ENCODE measurements around the gene MAPK11. TPM values are rescaled to one million over a fixed set of nuclear protein-coding genes. Genes with fewer than 3 reads are reported as not detected.
A peak's percentile ranks its signal among the peaks of the same experiment; 100 is the strongest.

Gene MAPK11
- total RNA-seq, 1 experiment from 2014 or later: 5.5 TPM

DNA sequence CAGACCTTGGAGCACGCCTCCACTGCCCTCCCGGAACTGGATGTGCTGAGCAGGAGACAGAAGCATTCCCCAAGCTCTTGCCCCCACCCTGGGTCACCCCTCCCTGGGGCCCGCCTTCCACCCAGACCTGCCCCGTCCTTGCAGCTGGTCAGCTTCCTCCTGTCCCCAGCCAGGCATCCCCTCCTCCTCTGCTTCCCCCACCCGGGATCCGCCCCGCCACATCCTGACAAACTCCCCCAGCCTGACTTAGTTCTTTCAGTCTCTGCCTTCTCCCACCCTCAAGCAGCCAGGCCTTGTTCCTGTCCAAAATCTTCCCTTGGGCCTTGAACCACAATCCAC is 38.4 kb upstream of the MAPK11 start:
- peaks cover 42% of the 10 kb centered on the region for H3F3A ChIP-seq (ENCODE audit: insufficient read depth, low read depth)
- peaks cover 27% of the 10 kb centered on the region for H3K4me1 ChIP-seq (replicated peaks; ENCODE audit: insufficient read depth)
- no peak overlapping the region for H3K4me3 ChIP-seq
- ChIA-PET POLR2A (ENCODE audit: unreplicated experiment) (no interaction called here), CTCF (no interaction called here)
- H3K36me3 ChIP-seq (ENCODE audit: low read depth): no peaks in the 10 kb centered on the region
- no peaks in the 10 kb centered on the region for H3K9me2 ChIP-seq (ENCODE audit: insufficient read depth)
- BruUV-seq (replicated peaks): no TSS peak
- TF ChIP-seq, protein P1, sequence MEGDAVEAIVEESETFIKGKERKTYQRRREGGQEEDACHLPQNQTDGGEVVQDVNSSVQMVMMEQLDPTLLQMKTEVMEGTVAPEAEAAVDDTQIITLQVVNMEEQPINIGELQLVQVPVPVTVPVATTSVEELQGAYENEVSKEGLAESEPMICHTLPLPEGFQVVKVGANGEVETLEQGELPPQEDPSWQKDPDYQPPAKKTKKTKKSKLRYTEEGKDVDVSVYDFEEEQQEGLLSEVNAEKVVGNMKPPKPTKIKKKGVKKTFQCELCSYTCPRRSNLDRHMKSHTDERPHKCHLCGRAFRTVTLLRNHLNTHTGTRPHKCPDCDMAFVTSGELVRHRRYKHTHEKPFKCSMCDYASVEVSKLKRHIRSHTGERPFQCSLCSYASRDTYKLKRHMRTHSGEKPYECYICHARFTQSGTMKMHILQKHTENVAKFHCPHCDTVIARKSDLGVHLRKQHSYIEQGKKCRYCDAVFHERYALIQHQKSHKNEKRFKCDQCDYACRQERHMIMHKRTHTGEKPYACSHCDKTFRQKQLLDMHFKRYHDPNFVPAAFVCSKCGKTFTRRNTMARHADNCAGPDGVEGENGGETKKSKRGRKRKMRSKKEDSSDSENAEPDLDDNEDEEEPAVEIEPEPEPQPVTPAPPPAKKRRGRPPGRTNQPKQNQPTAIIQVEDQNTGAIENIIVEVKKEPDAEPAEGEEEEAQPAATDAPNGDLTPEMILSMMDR (conservative IDR thresholded peaks at IDR 0.05): no peak
- no peak for TF ChIP-seq EZH2 (IDR thresholded peaks at IDR 0.05; ENCODE audit: low read depth)
- H3K4me2 ChIP-seq: no peak overlapping the region
- H3K27me3 ChIP-seq (ENCODE audit: insufficient read depth, low read depth): no peaks in the 10 kb centered on the region
- intact Hi-C loops (cut with micrococcal nuclease; ENCODE audit: unreplicated experiment): loop anchor here (5.0 kb wide), 1 partner anchor 36 kb away; the partner anchor contains the start of gene MAPK11
- no peak overlapping the region for H3K27ac ChIP-seq
- H2AFZ ChIP-seq: no peak overlapping the region
- no peaks in the 10 kb centered on the region for H3K9me3 ChIP-seq (ENCODE audit: insufficient read depth, low read depth)
- H3K79me2 ChIP-seq (ENCODE audit: low read depth): peaks cover 35% of the 10 kb centered on the region
- peak in 1 of 2 experiments; percentile 62 for DNase-seq
- H4K20me1 ChIP-seq (ENCODE audit: insufficient read depth): peaks cover 13% of the 10 kb centered on the region

DNA sequence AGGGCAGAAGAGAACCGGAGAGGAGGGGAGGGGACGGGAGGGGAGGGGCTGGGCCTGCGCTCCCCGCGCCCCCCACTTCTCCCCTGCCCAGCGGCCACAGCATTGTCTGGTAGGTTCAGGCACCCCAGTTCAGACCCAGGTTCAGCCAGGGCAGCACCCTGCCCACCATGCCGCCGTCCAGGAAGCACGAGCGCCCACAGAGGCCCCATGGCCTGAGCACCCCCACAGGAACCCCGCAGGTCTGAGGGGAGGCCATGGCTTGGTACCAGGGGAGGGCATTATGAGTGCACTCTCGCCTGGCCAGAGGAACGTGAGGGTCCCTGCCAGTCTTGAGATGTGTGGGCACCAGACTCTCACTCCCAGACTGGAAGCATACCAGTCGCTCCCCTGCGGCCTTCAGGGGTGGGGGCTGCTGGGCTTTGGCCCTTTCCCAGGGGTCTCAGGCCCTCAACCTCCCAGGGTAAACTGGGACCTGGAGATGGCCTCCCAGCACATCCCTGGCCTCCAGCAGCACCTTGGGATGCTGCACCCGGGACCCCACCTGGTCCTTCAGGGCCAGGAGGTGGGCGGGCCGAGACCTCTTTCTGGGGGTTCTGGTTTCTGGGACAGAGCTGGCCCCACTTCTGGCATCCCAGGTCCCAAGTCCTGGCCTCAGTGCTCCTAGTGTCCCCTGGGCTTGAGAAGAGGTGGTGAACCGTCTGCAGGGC is 37.9 kb upstream of the MAPK11 start:
- TF ChIP-seq, protein P1 (conservative IDR thresholded peaks at IDR 0.05): no peak
- TF ChIP-seq EZH2 (IDR thresholded peaks at IDR 0.05; ENCODE audit: low read depth): no peak
- POLR2A ChIA-PET (ENCODE audit: unreplicated experiment): interaction anchor here (0.6 kb wide), 2 partner anchors 15 to 104 kb away, joined by 3 to 27 read pairs; no protein-coding TSS in a partner anchor
- CTCF ChIA-PET: no interaction called here
- Histone ChIP-seq H3K27me3 (ENCODE audit: insufficient read depth, low read depth) (no peaks in the 10 kb centered on the region), H3K36me3 (ENCODE audit: low read depth) (peaks cover 2% of the 10 kb centered on the region; the same call in 1 of the 2 replicates), H3K4me2 (no peak overlapping the region), H3K27ac (no peak overlapping the region), H3K4me1 (replicated peaks; ENCODE audit: insufficient read depth) (peaks cover 32% of the 10 kb centered on the region), H2AFZ (no peak overlapping the region), H3K79me2 (ENCODE audit: low read depth) (peaks cover 40% of the 10 kb centered on the region), H3K9me3 (ENCODE audit: insufficient read depth, low read depth) (no peaks in the 10 kb centered on the region), H3F3A (ENCODE audit: insufficient read depth, low read depth) (peaks cover 44% of the 10 kb centered on the region), H3K4me3 (no peak overlapping the region), H4K20me1 (ENCODE audit: insufficient read depth) (peaks cover 18% of the 10 kb centered on the region), H3K9me2 (ENCODE audit: insufficient read depth) (no peaks in the 10 kb centered on the region)
- intact Hi-C loops (cut with micrococcal nuclease; ENCODE audit: unreplicated experiment): loop anchor here (5.0 kb wide), 1 partner anchor 36 kb away; the partner anchor contains the start of gene MAPK11
- BruUV-seq (replicated peaks): no TSS peak
- DNase-seq: no peak

DNA sequence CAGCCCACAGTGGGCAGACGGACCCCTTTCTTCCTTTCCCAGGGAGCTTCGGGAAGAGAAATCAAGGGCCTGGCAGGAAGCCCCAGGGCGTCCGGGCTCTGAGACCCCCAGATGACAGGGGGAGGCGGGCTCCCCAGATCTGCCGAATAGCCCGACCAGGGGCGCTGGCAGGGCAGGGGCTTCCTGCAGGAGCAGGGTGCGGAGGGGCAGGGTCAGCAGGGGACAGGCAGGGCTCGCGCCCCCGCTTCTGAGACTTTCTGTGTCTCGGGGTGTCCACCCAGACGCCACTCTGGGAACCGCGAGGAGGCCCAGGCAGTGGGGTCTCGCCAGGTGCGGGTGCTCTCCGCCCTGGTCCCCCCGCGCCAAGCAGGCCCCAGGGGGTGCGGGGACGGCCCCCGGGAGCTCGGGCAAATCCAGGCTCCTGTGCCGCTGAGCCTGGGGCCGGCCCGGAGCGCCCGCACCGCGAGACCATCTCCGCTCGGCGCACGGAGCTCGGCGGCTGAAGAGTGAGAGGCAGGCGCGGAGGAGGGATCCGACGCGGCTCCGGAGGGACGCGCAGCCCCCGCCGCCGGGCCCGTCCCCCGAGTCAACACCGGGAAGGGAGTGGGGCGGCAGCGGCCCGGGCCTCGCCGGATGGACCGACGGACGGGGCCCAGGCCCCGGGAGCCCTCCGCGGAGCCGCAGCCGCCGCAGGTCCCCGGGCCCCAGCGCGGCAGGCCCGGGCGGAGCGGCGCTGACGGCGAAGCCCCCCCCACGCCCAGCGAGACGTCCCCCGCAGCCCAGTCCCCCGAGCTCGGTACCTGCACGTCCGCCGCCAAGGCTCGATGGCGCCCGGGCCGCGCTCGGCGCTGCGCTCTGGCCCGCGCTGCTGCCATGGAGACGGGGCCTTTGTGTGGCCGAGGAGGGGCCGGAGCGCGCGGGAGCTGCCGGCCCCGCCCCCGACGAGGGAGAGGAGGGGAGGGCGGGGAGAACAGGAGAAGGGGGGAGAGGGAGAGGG is 36.9 kb upstream of the MAPK11 start, which contains the start of gene PLXNB2:
TSS of gene PLXNB2 (minus strand) at position 894 of the 997 bp plus-strand sequence. CDS start 17,062 bp downstream, outside the sequence.
- H3K79me2 ChIP-seq (ENCODE audit: low read depth): peaks cover 50% of the 10 kb centered on the region

More for the DNA sequence above, 36.9 kb upstream of the MAPK11 start, which contains the start of gene PLXNB2:
- no peaks in the 10 kb centered on the region for H3K9me3 ChIP-seq (ENCODE audit: insufficient read depth, low read depth)
- H3K4me3 ChIP-seq: peak within 1 kb of the TSS; percentile 88
- peak; percentile 72 to 76 for DNase-seq
- peaks cover 42% of the 10 kb centered on the region for H3K4me1 ChIP-seq (replicated peaks; ENCODE audit: insufficient read depth)
- H3F3A ChIP-seq (ENCODE audit: insufficient read depth, low read depth): peaks cover 50% of the 10 kb centered on the region
- H3K4me2 ChIP-seq: peak within 1 kb of the TSS; percentile 98
- ChIA-PET CTCF (interaction anchor here (0.6 kb wide), 1 partner anchor 12 kb away, joined by 4 read pairs; no protein-coding TSS in a partner anchor), POLR2A (ENCODE audit: unreplicated experiment) (interaction anchor here (0.6 kb wide), 3 partner anchors 14 to 103 kb away, joined by 3 to 27 read pairs (median 3); no protein-coding TSS in a partner anchor)
- no peaks in the 10 kb centered on the region for H3K9me2 ChIP-seq (ENCODE audit: insufficient read depth)
- intact Hi-C loops (cut with micrococcal nuclease; ENCODE audit: unreplicated experiment): loop anchor here (5.0 kb wide), 1 partner anchor 35 kb away; the partner anchor contains the start of gene MAPK11
- H3K27ac ChIP-seq: peak within 1 kb of the TSS; percentile 92
- H3K36me3 ChIP-seq (ENCODE audit: low read depth): peaks cover 10% of the 10 kb centered on the region; the same call in 1 of the 2 replicates
- no peak within 1 kb of the TSS for H2AFZ ChIP-seq
- H4K20me1 ChIP-seq (ENCODE audit: insufficient read depth): peaks cover 28% of the 10 kb centered on the region
- BruUV-seq (replicated peaks): TSS peak; percentile 21
- no peaks in the 10 kb centered on the region for H3K27me3 ChIP-seq (ENCODE audit: insufficient read depth, low read depth)
- TF ChIP-seq, protein P1 (conservative IDR thresholded peaks at IDR 0.05): no peak
- TF ChIP-seq EZH2 (IDR thresholded peaks at IDR 0.05; ENCODE audit: low read depth): no peak

Data from PC-9 (cell line).